ENCODE results near the gene OSBPL5.

OSBPL5 gene

GRCh38 chr11:3051196-3052108 lies 113.7 kb downstream of the OSBPL5 start:
- no peak overlapping the region for H3K27ac Mint-ChIP-seq

GRCh38 chr11:3050386-3051195 lies 114.5 kb downstream of the OSBPL5 start:
- H3K4me3 Mint-ChIP-seq, result no peak overlapping the region
- H3K27ac Mint-ChIP-seq, result no peak overlapping the region
- DNase-seq, result no peak
- H3K27me3 Mint-ChIP-seq, result no peaks in the 10 kb centered on the region
- peaks cover 31% of the 10 kb centered on the region for H3K36me3 Mint-ChIP-seq
- CTCF ChIA-PET, result interaction anchor here (0.7 to 1.5 kb wide), 3 partner anchors 13 to 52 kb away, joined by 3 to 4 read pairs (median 3); no protein-coding TSS in a partner anchor
- H3K9me3 Mint-ChIP-seq, result no peaks in the 10 kb centered on the region
- H3K4me1 Mint-ChIP-seq, result peaks cover 38% of the 10 kb centered on the region

More at GRCh38 chr11:3051196-3052108, 113.7 kb downstream of the OSBPL5 start:
- no peaks in the 10 kb centered on the region for H3K9me3 Mint-ChIP-seq
- peaks cover 31% of the 10 kb centered on the region for H3K36me3 Mint-ChIP-seq
- CTCF ChIA-PET, result interaction anchor here (0.6 to 1.5 kb wide), 3 partner anchors 14 to 633 kb away, joined by 3 to 4 read pairs (median 3); no protein-coding TSS in a partner anchor
- DNase-seq, result no peak
- H3K4me3 Mint-ChIP-seq, result no peak overlapping the region
- peaks cover 47% of the 10 kb centered on the region for H3K4me1 Mint-ChIP-seq
- no peaks in the 10 kb centered on the region for H3K27me3 Mint-ChIP-seq

- Mint-ChIP-seq H3K36me3 (peaks cover 29% of the 10 kb centered on the region), H3K27me3 (no peaks in the 10 kb centered on the region), H3K27ac (peak overlapping the region; percentile 80), H3K4me3 (no peak overlapping the region), H3K9me3 (no peaks in the 10 kb centered on the region), H3K4me1 (peaks cover 29% of the 10 kb centered on the region)
- peak; percentile 33 for DNase-seq
- CTCF ChIA-PET, result interaction anchor here (1.2 kb wide), 1 partner anchor 41 kb away, joined by 3 read pairs; no protein-coding TSS in a partner anchor
These were observed 115.5 kb downstream of the OSBPL5 start for GRCh38 chr11:3049430-3050243.

GRCh38 chr11:3047637-3048036 lies 117.5 kb downstream of the OSBPL5 start:
- Mint-ChIP-seq H3K36me3 (peaks cover 25% of the 10 kb centered on the region), H3K27me3 (no peaks in the 10 kb centered on the region), H3K4me3 (no peak overlapping the region), H3K9me3 (no peaks in the 10 kb centered on the region), H3K27ac (no peak overlapping the region), H3K4me1 (peaks cover 16% of the 10 kb centered on the region)
- DNase-seq, result no peak
- CTCF ChIA-PET, result interaction anchor here (1.3 to 1.6 kb wide), 3 partner anchors 10 to 117 kb away, joined by 3 to 5 read pairs (median 3); no protein-coding TSS in a partner anchor

- Mint-ChIP-seq H3K36me3 (peaks cover 30% of the 10 kb centered on the region), H3K27ac (no peak overlapping the region), H3K4me3 (no peak overlapping the region), H3K4me1 (peaks cover 13% of the 10 kb centered on the region), H3K27me3 (no peaks in the 10 kb centered on the region), H3K9me3 (no peaks in the 10 kb centered on the region)
- CTCF ChIA-PET, result interaction anchor here (1.8 kb wide), 1 partner anchor 9 kb away, joined by 11 read pairs; no protein-coding TSS in a partner anchor
- DNase-seq, result no peak
These were observed 118.5 kb downstream of the OSBPL5 start for GRCh38 chr11:3046641-3047040.

GRCh38 chr11:3046190-3046589 lies 118.9 kb downstream of the OSBPL5 start:
- H3K36me3 Mint-ChIP-seq, result peaks cover 32% of the 10 kb centered on the region
- peaks cover 12% of the 10 kb centered on the region for H3K4me1 Mint-ChIP-seq
- no peak overlapping the region for H3K27ac Mint-ChIP-seq
- no peaks in the 10 kb centered on the region for H3K27me3 Mint-ChIP-seq
- H3K9me3 Mint-ChIP-seq, result no peaks in the 10 kb centered on the region
- CTCF ChIA-PET, result interaction anchor here (1.0 to 1.8 kb wide), 2 partner anchors 9 to 70 kb away, joined by 3 to 11 read pairs; no protein-coding TSS in a partner anchor
- DNase-seq, result no peak
- no peak overlapping the region for H3K4me3 Mint-ChIP-seq

- H3K9me3 Mint-ChIP-seq, result no peaks in the 10 kb centered on the region
- no peak overlapping the region for H3K4me3 Mint-ChIP-seq
- H3K4me1 Mint-ChIP-seq, result peaks cover 7% of the 10 kb centered on the region
- H3K36me3 Mint-ChIP-seq, result peaks cover 38% of the 10 kb centered on the region
- no peaks in the 10 kb centered on the region for H3K27me3 Mint-ChIP-seq
- no peak for DNase-seq
- no peak overlapping the region for H3K27ac Mint-ChIP-seq
- CTCF ChIA-PET, result no interaction called here
These were observed 120.2 kb downstream of the OSBPL5 start for GRCh38 chr11:3044915-3045314.

GRCh38 chr11:3044004-3044403 lies 121.1 kb downstream of the OSBPL5 start:
- H3K4me3 Mint-ChIP-seq, result no peak overlapping the region
- no peaks in the 10 kb centered on the region for H3K9me3 Mint-ChIP-seq
- H3K36me3 Mint-ChIP-seq, result peaks cover 38% of the 10 kb centered on the region
- H3K27me3 Mint-ChIP-seq, result no peaks in the 10 kb centered on the region
- DNase-seq, result no peak
- peaks cover 5% of the 10 kb centered on the region for H3K4me1 Mint-ChIP-seq
- H3K27ac Mint-ChIP-seq, result no peak overlapping the region
- CTCF ChIA-PET, result no interaction called here

- Mint-ChIP-seq H3K4me1 (peaks cover 8% of the 10 kb centered on the region), H3K27ac (no peak overlapping the region), H3K9me3 (no peaks in the 10 kb centered on the region), H3K36me3 (peaks cover 41% of the 10 kb centered on the region), H3K27me3 (no peaks in the 10 kb centered on the region), H3K4me3 (no peak overlapping the region)
- no peak for DNase-seq
- CTCF ChIA-PET, result no interaction called here
These were observed 121.7 kb downstream of the OSBPL5 start for GRCh38 chr11:3043315-3043871.

- Mint-ChIP-seq H3K27ac (no peak overlapping the region), H3K9me3 (no peaks in the 10 kb centered on the region), H3K4me3 (no peak overlapping the region)
These were observed 122.4 kb downstream of the OSBPL5 start for GRCh38 chr11:3042496-3043314.

GRCh38 chr11:3041699-3042441 lies 123.2 kb downstream of the OSBPL5 start:
- CTCF ChIA-PET, result no interaction called here
- Mint-ChIP-seq H3K4me3 (no peak overlapping the region), H3K27me3 (no peaks in the 10 kb centered on the region), H3K9me3 (no peaks in the 10 kb centered on the region), H3K4me1 (peaks cover 21% of the 10 kb centered on the region), H3K27ac (no peak overlapping the region), H3K36me3 (peaks cover 54% of the 10 kb centered on the region)
- no peak for DNase-seq

More at GRCh38 chr11:3042496-3043314, 122.4 kb downstream of the OSBPL5 start:
- CTCF ChIA-PET, result no interaction called here
- DNase-seq, result no peak
- H3K4me1 Mint-ChIP-seq, result peaks cover 13% of the 10 kb centered on the region
- no peaks in the 10 kb centered on the region for H3K27me3 Mint-ChIP-seq
- H3K36me3 Mint-ChIP-seq, result peaks cover 46% of the 10 kb centered on the region

- CTCF ChIA-PET, result no interaction called here
- Mint-ChIP-seq H3K27ac (no peak overlapping the region), H3K4me3 (no peak overlapping the region), H3K9me3 (no peaks in the 10 kb centered on the region), H3K36me3 (peaks cover 59% of the 10 kb centered on the region), H3K4me1 (peaks cover 29% of the 10 kb centered on the region), H3K27me3 (no peaks in the 10 kb centered on the region)
- DNase-seq, result no peak
These were observed 124.2 kb downstream of the OSBPL5 start for GRCh38 chr11:3040881-3041280.

Data from activated naive CD4-positive, alpha-beta T cell treated with anti-CD3 and anti-CD28 coated beads, Interleukin-2, amount 10 ng/mL, durations not matched to agents 7 days and 5 days (primary cell).